Uterus (tissue), 4 donors: ENCODE data around the gene RTP1. TPM values are rescaled to one million over a fixed set of nuclear protein-coding genes. Genes with fewer than 3 reads are reported as not detected.
A peak's percentile ranks its signal among the peaks of the same experiment; 100 is the strongest.
"Not testable (repeated sequence)": the region's sequence is repeated elsewhere in the genome, so short reads cannot be mapped to it uniquely, and the experiment has no call there.

Source experiments
- DNase-seq, 2 donors: peaks; one replicate each; pipeline ENCODE4 v3.0.0-alpha.2; 2019 to 2020
- H3K27ac ChIP-seq, 2 donors: fragments of 200-600 bp; sonication (generic); 1 replicate in 1 of 2; 2 replicates in 1 of 2; pipeline ENCODE4 v1.5.1; 2016 to 2018
- H3K27me3 ChIP-seq, 2 donors: fragments of 200-600 bp; sonication (generic); one replicate each; pipeline ENCODE4 v1.5.1; 2018 to 2019; ENCODE audit warnings: control low read depth in 1 of 2
- H3K36me3 ChIP-seq, 2 donors: fragments of 200-600 bp; sonication (generic); one replicate each; pipeline ENCODE4 v1.5.1; 2019; ENCODE audit warnings: control low read depth in 1 of 2
- H3K4me1 ChIP-seq, 2 donors: fragments of 200-600 bp; sonication (generic); one replicate each; pipeline ENCODE4 v1.5.1; 2018 to 2019; ENCODE audit warnings: control low read depth in 1 of 2
- H3K4me3 ChIP-seq, 2 donors: fragments of 200-600 bp; sonication (generic); 1 replicate in 1 of 2; 2 replicates in 1 of 2; pipeline ENCODE4 v1.5.1; 2018 to 2019; ENCODE audit warnings: mild to moderate bottlenecking in 1 of 2
- H3K9me3 ChIP-seq, 2 donors: fragments of 200-600 bp; sonication (generic); one replicate each; pipeline ENCODE4 v1.5.1; 2019; ENCODE audit warnings: control low read depth in 1 of 2
- POLR2A ChIP-seq, 2 donors: fragments of 450-650 bp; IDR thresholded peaks; one replicate each; pipeline ENCODE4 v1.6.1; 2016; ENCODE audit warnings: antibody characterized with exemption in 2 of 2, mild to moderate bottlenecking in 1 of 2, moderate library complexity in 1 of 2
- intact Hi-C: fragments of 100-400 bp; cut with DNase I; formaldehyde crosslinking; loops from one replicate; pipeline ENCODE4 v1.15.1; 2023; ENCODE audit warnings: low total_unique reads
- total RNA-seq, 4 donors: library from RNA; depleted of rRNA in 3 of 4; stranded (reverse); fragments of >200 nt in 3 of 4; gene quantifications; one replicate each; pipeline versions ENCODE4 v1.1.0 to v1.2.4, GENCODE V29; 2014 to 2023
- TF ChIP-seq, protein P1 (sequence below), 4 experiments: fragments of 200-600 bp in 2 of 4; fragments of 450-650 bp in 2 of 4; sonication (generic) in 2 of 4; IDR thresholded peaks; one replicate each; pipeline ENCODE4 v1.5.1; 2016 to 2019; ENCODE audit warnings: antibody characterized with exemption in 4 of 4, mild to moderate bottlenecking in 2 of 4, moderate library complexity in 1 of 4
- donor health status: DM: yes; HTN: yes; CAD: no.

RTP1 gene
- total RNA-seq, 4 donors from 2014 or later = not detected

DNA sequence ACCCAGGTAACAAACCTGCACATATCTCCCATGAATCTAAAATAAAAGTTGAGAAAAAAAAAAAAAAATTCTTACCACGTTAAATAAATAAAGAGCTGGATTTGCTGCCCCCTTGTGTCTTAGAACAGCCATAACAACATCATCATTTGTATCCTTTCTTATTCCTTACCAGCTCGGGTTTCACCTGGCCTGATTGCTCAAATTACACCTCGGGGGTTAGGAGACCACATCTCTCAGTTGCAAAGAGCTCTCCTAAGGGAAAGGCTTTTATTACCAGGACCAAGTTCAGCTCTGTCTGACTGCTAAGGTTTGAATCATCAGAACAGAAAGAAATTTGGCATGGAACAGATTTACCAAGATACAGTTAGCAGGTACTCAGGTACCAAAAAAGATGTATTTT is 32.1 kb upstream of the RTP1 start:
- H3K36me3 ChIP-seq = no peaks in the 10 kb centered on the region
- H3K4me3 ChIP-seq = no peak overlapping the region
- no peaks in the 10 kb centered on the region for H3K9me3 ChIP-seq
- TF ChIP-seq, protein P1, sequence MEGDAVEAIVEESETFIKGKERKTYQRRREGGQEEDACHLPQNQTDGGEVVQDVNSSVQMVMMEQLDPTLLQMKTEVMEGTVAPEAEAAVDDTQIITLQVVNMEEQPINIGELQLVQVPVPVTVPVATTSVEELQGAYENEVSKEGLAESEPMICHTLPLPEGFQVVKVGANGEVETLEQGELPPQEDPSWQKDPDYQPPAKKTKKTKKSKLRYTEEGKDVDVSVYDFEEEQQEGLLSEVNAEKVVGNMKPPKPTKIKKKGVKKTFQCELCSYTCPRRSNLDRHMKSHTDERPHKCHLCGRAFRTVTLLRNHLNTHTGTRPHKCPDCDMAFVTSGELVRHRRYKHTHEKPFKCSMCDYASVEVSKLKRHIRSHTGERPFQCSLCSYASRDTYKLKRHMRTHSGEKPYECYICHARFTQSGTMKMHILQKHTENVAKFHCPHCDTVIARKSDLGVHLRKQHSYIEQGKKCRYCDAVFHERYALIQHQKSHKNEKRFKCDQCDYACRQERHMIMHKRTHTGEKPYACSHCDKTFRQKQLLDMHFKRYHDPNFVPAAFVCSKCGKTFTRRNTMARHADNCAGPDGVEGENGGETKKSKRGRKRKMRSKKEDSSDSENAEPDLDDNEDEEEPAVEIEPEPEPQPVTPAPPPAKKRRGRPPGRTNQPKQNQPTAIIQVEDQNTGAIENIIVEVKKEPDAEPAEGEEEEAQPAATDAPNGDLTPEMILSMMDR (IDR thresholded peaks at IDR 0.05) = peak; percentile 58 to 73 (median 67)
- no peak for TF ChIP-seq POLR2A (IDR thresholded peaks at IDR 0.05)
- intact Hi-C loops = no loop called here
- H3K4me1 ChIP-seq = peaks cover 0 to 6% of the 10 kb centered on the region in 2 donors
- no peak overlapping the region for H3K27ac ChIP-seq
- H3K27me3 ChIP-seq = no peaks in the 10 kb centered on the region
- peak in 1 of 2 donors; percentile 42 for DNase-seq

DNA sequence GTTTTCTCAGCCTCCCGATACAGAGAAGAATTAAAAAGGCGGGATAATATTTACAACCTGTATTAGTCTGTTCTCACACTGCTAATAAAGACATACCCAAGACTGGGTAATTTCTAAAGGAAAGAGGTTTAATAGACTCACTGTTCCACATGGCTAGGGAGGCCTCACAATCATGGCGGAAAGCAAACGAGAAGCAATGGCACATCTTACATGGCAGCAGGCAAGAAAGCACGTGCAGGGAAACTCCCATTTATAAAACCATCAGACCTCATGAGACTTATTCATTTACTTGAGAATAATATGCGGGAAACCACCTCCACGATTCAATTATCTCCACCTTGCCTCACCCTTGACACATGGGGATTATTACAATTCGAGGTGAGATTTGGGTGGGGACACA is 30.5 kb upstream of the RTP1 start:
- peaks cover 0 to 6% of the 10 kb centered on the region in 2 donors for H3K4me1 ChIP-seq
- DNase-seq = no peak
- H3K27me3 ChIP-seq = no peaks in the 10 kb centered on the region
- no peak overlapping the region for H3K4me3 ChIP-seq
- intact Hi-C loops = no loop called here
- no peaks in the 10 kb centered on the region for H3K36me3 ChIP-seq
- TF ChIP-seq POLR2A (IDR thresholded peaks at IDR 0.05) = no peak
- TF ChIP-seq, protein P1 (IDR thresholded peaks at IDR 0.05) = no peak
- no peak overlapping the region for H3K27ac ChIP-seq
- H3K9me3 ChIP-seq = no peaks in the 10 kb centered on the region

DNA sequence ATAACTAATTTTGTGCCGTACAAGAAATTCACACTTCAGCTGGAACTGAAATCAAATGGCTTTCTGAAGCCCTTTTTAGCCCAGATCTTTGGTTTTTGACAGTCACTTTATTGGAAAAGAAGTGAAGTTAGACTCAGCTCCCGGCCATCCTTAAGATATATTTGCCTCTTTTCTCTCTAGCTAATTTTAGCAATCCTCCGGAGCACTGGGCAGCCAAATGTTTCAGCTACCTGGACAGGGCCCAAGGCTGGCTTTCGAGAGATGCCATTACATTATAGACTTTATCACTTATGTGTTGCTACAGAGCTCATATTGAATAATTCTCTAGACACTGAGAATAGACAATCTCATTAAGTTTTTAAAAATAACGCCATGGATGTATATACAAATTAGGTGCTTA is 29.5 kb upstream of the RTP1 start:
- DNase-seq = no peak
- Histone ChIP-seq H3K36me3 (no peaks in the 10 kb centered on the region), H3K27me3 (no peaks in the 10 kb centered on the region), H3K4me3 (no peak overlapping the region), H3K27ac (peak overlapping the region in 1 of 2 donors; percentile 46), H3K4me1 (peaks cover 0 to 6% of the 10 kb centered on the region in 2 donors), H3K9me3 (no peaks in the 10 kb centered on the region)
- intact Hi-C loops = no loop called here
- TF ChIP-seq, protein P1 (IDR thresholded peaks at IDR 0.05) = no peak
- TF ChIP-seq POLR2A (IDR thresholded peaks at IDR 0.05) = no peak

DNA sequence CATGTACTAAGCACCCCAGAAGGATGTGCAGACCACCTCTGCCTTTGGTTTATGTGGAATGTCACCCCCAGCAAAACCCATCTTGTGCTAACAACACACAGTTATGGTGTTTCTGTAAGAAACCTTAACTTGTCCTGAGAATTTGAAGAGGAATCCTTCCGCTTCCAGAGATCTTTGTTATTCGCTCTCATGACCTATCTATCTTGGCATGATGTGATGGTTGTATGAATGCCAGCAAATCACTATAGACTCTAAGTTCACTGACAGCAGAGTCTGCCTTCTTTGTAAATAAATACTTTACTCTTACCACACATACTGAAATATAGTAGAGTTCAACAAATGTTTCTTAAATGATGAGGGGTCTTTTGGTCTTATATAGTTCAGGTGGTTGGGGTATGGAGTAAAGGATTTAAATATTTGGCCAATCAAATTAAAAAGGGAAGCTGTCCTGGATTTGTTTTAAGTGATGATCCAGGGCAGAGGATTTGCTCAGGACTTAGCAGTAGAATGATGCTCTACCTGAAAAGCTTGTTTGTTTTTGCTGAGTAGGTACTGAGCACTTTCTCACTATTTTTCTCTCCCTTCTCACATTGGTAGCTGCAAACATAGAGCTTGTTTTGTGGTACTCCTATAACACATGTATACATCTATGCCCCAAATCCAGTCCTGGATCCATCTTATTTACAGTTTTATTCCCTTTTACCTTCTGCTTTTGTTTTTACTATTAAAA is 27.9 kb upstream of the RTP1 start:
- Histone ChIP-seq H3K27me3 (no peaks in the 10 kb centered on the region), H3K27ac (no peak overlapping the region), H3K4me1 (peaks cover 0 to 6% of the 10 kb centered on the region in 2 donors), H3K4me3 (no peak overlapping the region), H3K9me3 (no peaks in the 10 kb centered on the region), H3K36me3 (no peaks in the 10 kb centered on the region)
- TF ChIP-seq, protein P1 (IDR thresholded peaks at IDR 0.05) = no peak
- TF ChIP-seq POLR2A (IDR thresholded peaks at IDR 0.05) = no peak
- no peak for DNase-seq
- intact Hi-C loops = no loop called here

DNA sequence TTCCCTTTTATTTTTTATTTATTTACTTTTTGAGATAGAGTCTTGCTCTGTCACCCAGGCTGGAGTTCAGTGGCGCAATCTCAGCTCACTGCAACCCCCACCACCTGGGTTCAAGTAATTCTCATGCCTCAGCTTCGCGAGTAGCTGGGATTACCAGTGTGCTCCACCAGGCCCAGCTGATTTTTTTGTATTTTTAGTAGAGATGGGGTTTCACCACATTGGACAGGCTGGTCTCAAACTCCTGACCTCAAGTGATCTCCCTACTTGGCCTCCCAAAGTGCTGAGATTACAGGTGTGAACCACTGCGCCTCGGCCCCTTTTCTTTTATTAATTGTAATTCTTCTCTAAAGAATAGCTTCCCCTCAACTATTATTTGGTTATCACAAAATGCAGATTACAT is 26.4 kb upstream of the RTP1 start:
- H3K27me3 ChIP-seq, H3K4me1 ChIP-seq, DNase-seq, H3K36me3 ChIP-seq, H3K4me3 ChIP-seq, intact Hi-C loops, H3K27ac ChIP-seq, H3K9me3 ChIP-seq: not testable (repeated sequence)
